Astrocyte (in vitro differentiated cells and primary cell): ENCODE data around the gene CRYAB. TPM values are rescaled to one million over a fixed set of nuclear protein-coding genes. Genes with fewer than 3 reads are reported as not detected.
A peak's percentile ranks its signal among the peaks of the same experiment; 100 is the strongest.
"Not testable (repeated sequence)": the region's sequence is repeated elsewhere in the genome, so short reads cannot be mapped to it uniquely, and the experiment has no call there.

Experiments used
- DNase-seq: peaks from one replicate; pipeline ENCODE4 v3.0.0-alpha.2; 2010; ENCODE audit warnings: low read depth
- FAIRE-seq: peaks from 2 replicates; lab custom pipeline; 2011; peaks lifted over from hg19 to GRCh38; lab: Jason Lieb, UNC
- H2AFZ ChIP-seq: 2 replicates; pipeline ENCODE4 v1.6.0; 2012; ENCODE audit warnings: low read depth, low read length, inconsistent platforms
- H3K27ac ChIP-seq: 2 replicates; pipeline ENCODE4 v1.5.1; 2011; ENCODE audit warnings: low read depth, low read length, inconsistent platforms
- H3K27me3 ChIP-seq: 2 replicates; pipeline ENCODE4 v1.6.0; 2011; ENCODE audit warnings: low read length, inconsistent platforms; ENCODE audit not compliant: insufficient read depth
- H3K36me3 ChIP-seq: 2 replicates; pipeline ENCODE4 v1.5.1; 2011; ENCODE audit warnings: low read length, inconsistent platforms; ENCODE audit not compliant: insufficient read depth
- H3K4me1 ChIP-seq: 2 replicates; pipeline ENCODE4 v1.5.1; 2011; ENCODE audit warnings: low read length, inconsistent platforms; ENCODE audit not compliant: insufficient read depth
- H3K4me2 ChIP-seq: 2 replicates; pipeline ENCODE4 v1.6.0; 2012; ENCODE audit warnings: low read length, inconsistent platforms
- H3K4me3 ChIP-seq: 2 replicates; pipeline ENCODE4 v1.5.1; 2011; ENCODE audit warnings: low read depth, mild to moderate bottlenecking, low read length, inconsistent platforms; ENCODE audit not compliant: insufficient read depth
- H3K79me2 ChIP-seq: 2 replicates; pipeline ENCODE4 v1.6.0; 2012; ENCODE audit warnings: mild to moderate bottlenecking, low read length, inconsistent platforms; ENCODE audit not compliant: insufficient read depth
- H3K9ac ChIP-seq: 2 replicates; pipeline ENCODE4 v1.6.0; 2012; ENCODE audit warnings: mild to moderate bottlenecking, low read length, inconsistent platforms
- H3K9me3 ChIP-seq: 2 replicates; pipeline ENCODE4 v1.5.1; 2012; ENCODE audit warnings: low read depth, mild to moderate bottlenecking, low read length, inconsistent platforms; ENCODE audit not compliant: insufficient read depth
- H4K20me1 ChIP-seq: 2 replicates; pipeline ENCODE4 v1.6.0; 2012; ENCODE audit warnings: low read length, inconsistent platforms; ENCODE audit not compliant: insufficient read depth
- H3K27ac Mint-ChIP-seq: one replicate; pipeline ENCODE4 v1.8.0; 2021; ENCODE audit warnings: mild to moderate bottlenecking, mixed read lengths; ENCODE audit not compliant: unreplicated experiment
- H3K27me3 Mint-ChIP-seq: one replicate; pipeline ENCODE4 v1.8.0; 2021; ENCODE audit warnings: low read depth, mixed read lengths; ENCODE audit not compliant: unreplicated experiment
- H3K36me3 Mint-ChIP-seq: one replicate; pipeline ENCODE4 v1.8.0; 2021; ENCODE audit warnings: low read depth, mixed read lengths; ENCODE audit not compliant: unreplicated experiment
- H3K4me1 Mint-ChIP-seq: one replicate; pipeline ENCODE4 v1.8.0; 2021; ENCODE audit warnings: low read depth, mixed read lengths; ENCODE audit not compliant: unreplicated experiment
- H3K4me3 Mint-ChIP-seq: one replicate; pipeline ENCODE4 v1.8.0; 2021; ENCODE audit warnings: mild to moderate bottlenecking, moderate library complexity, mixed read lengths; ENCODE audit not compliant: unreplicated experiment
- H3K9me3 Mint-ChIP-seq: one replicate; pipeline ENCODE4 v1.8.0; 2021; ENCODE audit warnings: mild to moderate bottlenecking, mixed read lengths; ENCODE audit not compliant: unreplicated experiment
- CTCF ChIP-seq: IDR thresholded peaks from 2 replicates; pipeline ENCODE4 v1.5.1; 2011; ENCODE audit warnings: low read depth, mild to moderate bottlenecking, inconsistent platforms, low read length, moderate library complexity; ENCODE audit not compliant: insufficient read depth
- EZH2 ChIP-seq: IDR thresholded peaks from 2 replicates; pipeline ENCODE4 v1.6.1; 2012; ENCODE audit warnings: mild to moderate bottlenecking, low read length, inconsistent platforms; ENCODE audit not compliant: insufficient read depth
- total RNA-seq: library from RNA; stranded (reverse); gene quantifications from 2 replicates; pipeline ENCODE4 v1.2.1, GENCODE V29; 2021

Gene CRYAB
- total RNA-seq, 1 donor from 2014 or later: 5.7 TPM

DNA sequence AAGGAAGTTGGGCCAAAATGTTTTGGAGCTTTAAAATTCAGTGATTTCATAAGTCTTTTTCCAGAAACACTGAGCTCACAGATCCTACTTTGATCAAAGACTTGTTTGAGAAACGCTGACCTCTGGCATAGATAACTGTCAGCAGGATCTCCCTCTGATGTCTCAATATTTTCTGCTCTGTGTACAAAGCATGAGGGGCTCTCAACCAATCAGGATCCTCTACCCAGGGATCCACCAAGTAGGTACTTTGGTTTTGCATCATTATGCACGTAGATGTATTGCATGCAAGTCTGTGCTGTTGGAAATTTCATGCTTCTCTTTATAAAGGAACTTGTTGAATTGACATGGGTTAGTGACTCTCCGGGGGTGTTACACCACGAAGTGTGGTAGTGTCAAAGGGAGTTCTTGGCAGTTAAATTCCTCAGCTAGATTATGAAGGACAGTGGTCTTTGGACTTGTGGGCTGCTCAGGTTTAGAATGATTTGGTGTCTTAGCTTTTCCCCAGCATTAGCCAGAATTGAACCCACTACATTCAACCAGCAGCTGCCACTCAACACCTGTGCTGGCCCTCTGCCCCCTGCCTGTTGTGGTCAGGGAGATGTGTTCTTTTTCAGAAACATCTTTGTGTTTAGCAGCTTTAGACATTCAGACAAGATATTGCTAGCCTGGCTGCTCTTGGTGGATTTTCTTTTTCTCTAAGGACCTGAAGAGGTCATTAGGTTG lies 23.9 kb upstream of the CRYAB start:
- H3K4me2 ChIP-seq: peak overlapping the region; percentile 91

GRCh38 chr11:111934306-111934705 lies 22.7 kb upstream of the CRYAB start:
- Histone ChIP-seq H3K79me2 (no peaks in the 10 kb centered on the region), H4K20me1 (no peaks in the 10 kb centered on the region), H3K9me3 (no peaks in the 10 kb centered on the region), H3K9ac (no peak overlapping the region), H2AFZ (no peak overlapping the region), H3K4me3 (no peak overlapping the region), H3K27ac (no peak overlapping the region), H3K4me1 (peaks cover 29% of the 10 kb centered on the region), H3K4me2 (no peak overlapping the region), H3K27me3 (no peaks in the 10 kb centered on the region), H3K36me3 (no peaks in the 10 kb centered on the region)
- no peak for DNase-seq
- no peaks in the 10 kb centered on the region for H3K36me3 Mint-ChIP-seq
- FAIRE-seq: no peak
- H3K27ac Mint-ChIP-seq: no peak overlapping the region
- no peaks in the 10 kb centered on the region for H3K9me3 Mint-ChIP-seq
- H3K4me3 Mint-ChIP-seq: no peak overlapping the region
- no peak for TF ChIP-seq EZH2
- no peak for TF ChIP-seq CTCF
- H3K27me3 Mint-ChIP-seq: no peaks in the 10 kb centered on the region
- peaks cover 30% of the 10 kb centered on the region for H3K4me1 Mint-ChIP-seq

More for the DNA sequence above, 23.9 kb upstream of the CRYAB start:
- no peak for DNase-seq
- H3K9me3 ChIP-seq: no peaks in the 10 kb centered on the region
- TF ChIP-seq CTCF (no peak), EZH2 (no peak)
- H3K36me3 ChIP-seq: no peaks in the 10 kb centered on the region
- no peaks in the 10 kb centered on the region for H3K36me3 Mint-ChIP-seq
- no peaks in the 10 kb centered on the region for H3K79me2 ChIP-seq
- no peak overlapping the region for H3K4me3 Mint-ChIP-seq
- H3K4me1 ChIP-seq: peaks cover 38% of the 10 kb centered on the region
- H3K27ac Mint-ChIP-seq: peak overlapping the region; percentile 88
- H3K27ac ChIP-seq: no peak overlapping the region
- no peak for FAIRE-seq
- H3K4me3 ChIP-seq: no peak overlapping the region
- H3K9me3 Mint-ChIP-seq: no peaks in the 10 kb centered on the region
- H4K20me1 ChIP-seq: no peaks in the 10 kb centered on the region
- H3K9ac ChIP-seq: peak overlapping the region; percentile 10
- peaks cover 38% of the 10 kb centered on the region for H3K4me1 Mint-ChIP-seq
- no peaks in the 10 kb centered on the region for H3K27me3 Mint-ChIP-seq
- no peaks in the 10 kb centered on the region for H3K27me3 ChIP-seq
- no peak overlapping the region for H2AFZ ChIP-seq

DNA sequence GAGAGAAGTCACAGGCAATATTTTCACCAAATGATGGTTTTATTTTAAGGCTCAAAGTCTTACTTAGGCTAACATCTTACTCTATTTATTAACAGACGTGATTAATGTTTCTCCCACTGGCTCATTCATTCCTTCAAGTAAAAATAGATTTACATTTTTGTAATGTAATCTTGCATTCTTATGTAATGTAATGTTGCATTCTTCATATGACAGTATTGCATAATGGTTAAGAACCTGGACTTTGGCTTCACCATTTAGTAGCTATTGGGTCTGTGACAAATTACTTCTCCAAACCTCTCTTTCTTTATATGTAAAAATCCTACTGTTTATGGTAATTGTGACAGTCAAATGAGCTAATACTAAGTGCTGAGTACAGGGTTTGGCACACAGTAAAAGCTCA lies 22.3 kb upstream of the CRYAB start:
- Histone ChIP-seq H3K9ac (no peak overlapping the region), H4K20me1 (no peaks in the 10 kb centered on the region), H3K27me3 (no peaks in the 10 kb centered on the region), H3K4me1 (peaks cover 25% of the 10 kb centered on the region), H3K9me3 (no peaks in the 10 kb centered on the region), H3K4me3 (no peak overlapping the region), H3K36me3 (no peaks in the 10 kb centered on the region), H3K4me2 (no peak overlapping the region), H2AFZ (no peak overlapping the region), H3K27ac (no peak overlapping the region), H3K79me2 (no peaks in the 10 kb centered on the region)
- peaks cover 26% of the 10 kb centered on the region for H3K4me1 Mint-ChIP-seq
- DNase-seq (no peak), FAIRE-seq (no peak)
- TF ChIP-seq CTCF (no peak), EZH2 (no peak)
- H3K27ac Mint-ChIP-seq: no peak overlapping the region
- no peak overlapping the region for H3K4me3 Mint-ChIP-seq
- no peaks in the 10 kb centered on the region for H3K27me3 Mint-ChIP-seq
- no peaks in the 10 kb centered on the region for H3K9me3 Mint-ChIP-seq
- H3K36me3 Mint-ChIP-seq: no peaks in the 10 kb centered on the region

- H3K79me2 ChIP-seq, H3K36me3 Mint-ChIP-seq, H3K36me3 ChIP-seq, H4K20me1 ChIP-seq, H3K4me3 ChIP-seq, H3K27me3 ChIP-seq, H3K4me3 Mint-ChIP-seq, H2AFZ ChIP-seq, H3K4me2 ChIP-seq, H3K9me3 ChIP-seq, DNase-seq, H3K27ac Mint-ChIP-seq, H3K27me3 Mint-ChIP-seq, H3K9ac ChIP-seq, H3K27ac ChIP-seq, FAIRE-seq, H3K9me3 Mint-ChIP-seq: not testable (repeated sequence)
- peaks cover 19% of the 10 kb centered on the region for H3K4me1 Mint-ChIP-seq
- peaks cover 18% of the 10 kb centered on the region for H3K4me1 ChIP-seq
Observed at GRCh38 chr11:111933176-111933575, 21.6 kb upstream of the CRYAB start.
